Measurements from ENCODE around the gene NEURL2. TPM values are rescaled to one million over a fixed set of nuclear protein-coding genes. Genes with fewer than 3 reads are reported as not detected.

The NEURL2 gene
- total and polyA plus RNA-seq, 4 donors, result 3.7 to 14.5 (median 5.2) TPM

- no peak overlapping the region for H3K27ac ChIP-seq (ENCODE audit: low read depth in 1 of 2, low read length in 2 of 2)
- TF ChIP-seq CTCF (IDR thresholded peaks at IDR 0.05; ENCODE audit: low read depth, low read length, missing input control) (no peak), RAD21 (IDR thresholded peaks at IDR 0.05) (no peak), NR2F2 (IDR thresholded peaks at IDR 0.05) (peak; percentile 77)
- H3K4me1 ChIP-seq (ENCODE audit: control insufficient read depth in 4 of 4, insufficient read depth in 4 of 4, low read length in 3 of 4), result no peaks in the 10 kb centered on the region
- WGBS, result 71% methylated on average over 5 of the region's 5 CpGs
- H3K9ac ChIP-seq (ENCODE audit: low read depth in 1 of 2, low read length in 2 of 2), result no peak overlapping the region
- DNase-seq (ENCODE audit: low spot score), result no peak
- peaks cover 4 to 53% (median 32%) of the 10 kb centered on the region in 4 donors for H3K36me3 ChIP-seq (ENCODE audit: control insufficient read depth in 4 of 4, insufficient read depth in 3 of 4, low read depth in 1 of 4, low read length in 3 of 4)
- H3K9me3 ChIP-seq (ENCODE audit: control insufficient read depth in 4 of 4, low read length in 3 of 4), result no peaks in the 10 kb centered on the region
- H3K27me3 ChIP-seq (ENCODE audit: control insufficient read depth in 4 of 4, insufficient read depth in 4 of 4, low read length in 3 of 4), result no peaks in the 10 kb centered on the region
- H3K4me3 ChIP-seq (ENCODE audit: low read depth in 1 of 3, low read length in 3 of 3), result no peak overlapping the region
Observed at GRCh38 chr20:45842169-45842812, 48.7 kb downstream of the NEURL2 start.

GRCh38 chr20:45841407-45842129, 49.4 kb downstream of the NEURL2 start:
- TF ChIP-seq FOXA1 (IDR thresholded peaks at IDR 0.05) (no peak), EGR1 (IDR thresholded peaks at IDR 0.05; ENCODE audit: low read depth in 2 of 2) (no peak), RAD21 (IDR thresholded peaks at IDR 0.05) (no peak), CTCF (IDR thresholded peaks at IDR 0.05; ENCODE audit: low read depth, low read length, missing input control) (no peak), HNF4A (conservative IDR thresholded peaks at IDR 0.05) (no peak), JUND (IDR thresholded peaks at IDR 0.05) (no peak), FOXA2 (IDR thresholded peaks at IDR 0.05) (no peak), REST (IDR thresholded peaks at IDR 0.05) (no peak), GABPA (IDR thresholded peaks at IDR 0.05 in 1 of 2, conservative IDR thresholded peaks at IDR 0.05 in 1 of 2) (no peak), NR2F2 (IDR thresholded peaks at IDR 0.05) (no peak), HNF4G (IDR thresholded peaks at IDR 0.05) (no peak), RXRA (IDR thresholded peaks at IDR 0.05) (no peak), MAX (IDR thresholded peaks at IDR 0.05) (no peak), YY1 (IDR thresholded peaks at IDR 0.05) (no peak), ZBTB33 (IDR thresholded peaks at IDR 0.05) (no peak), SP1 (IDR thresholded peaks at IDR 0.05) (no peak), ATF3 (IDR thresholded peaks at IDR 0.05) (no peak), TAF1 (conservative IDR thresholded peaks at IDR 0.05) (no peak)
- H3K27me3 ChIP-seq (ENCODE audit: control insufficient read depth in 4 of 4, insufficient read depth in 4 of 4, low read length in 3 of 4), result no peaks in the 10 kb centered on the region
- no peak overlapping the region for H3K4me3 ChIP-seq (ENCODE audit: low read depth in 1 of 3, low read length in 3 of 3)
- H3K36me3 ChIP-seq (ENCODE audit: control insufficient read depth in 4 of 4, insufficient read depth in 3 of 4, low read depth in 1 of 4, low read length in 3 of 4), result peaks cover 4 to 50% (median 31%) of the 10 kb centered on the region in 4 donors
- DNase-seq (ENCODE audit: low spot score), result no peak
- H3K4me1 ChIP-seq (ENCODE audit: control insufficient read depth in 4 of 4, insufficient read depth in 4 of 4, low read length in 3 of 4), result no peaks in the 10 kb centered on the region
- WGBS, result 94% methylated on average over 10 of the region's 10 CpGs
- no peaks in the 10 kb centered on the region for H3K9me3 ChIP-seq (ENCODE audit: control insufficient read depth in 4 of 4, low read length in 3 of 4)
- H3K27ac ChIP-seq (ENCODE audit: low read depth in 1 of 2, low read length in 2 of 2), result no peak overlapping the region
- H3K9ac ChIP-seq (ENCODE audit: low read depth in 1 of 2, low read length in 2 of 2), result no peak overlapping the region
